HEK293 (cell line): ENCODE measurements around the gene TMEFF1.

Experiments used
- CTCF ChIA-PET: fragments of 350-600 bp; formaldehyde crosslinking; extraction: SDS; loops from one replicate; lab custom pipeline; 2021; ENCODE audit warnings: antibody characterized with exemption; lab: Yijun Ruan, JAX
- POLR2A ChIA-PET: fragments of 300-600 bp; formaldehyde crosslinking; extraction: SDS; loops from one replicate; lab custom pipeline; 2020; ENCODE audit warnings: antibody characterized with exemption, inconsistent platforms; lab: Yijun Ruan, JAX
- H3K27ac ChIP-seq: fragments of 200-500 bp; sonication (Bioruptor generic); 2 replicates; pipeline ENCODE4 v1.5.1; 2014; ENCODE audit warnings: low read depth, low read length, control low read depth, inconsistent platforms; ENCODE audit errors: extremely low read depth
- H3K36me3 ChIP-seq, 2 experiments: fragments of 200-500 bp in 1 of 2; sonication (Bioruptor generic) in 1 of 2; 1 replicate in 1 of 2; 2 replicates in 1 of 2; pipeline ENCODE4 v1.5.1; 2014 to 2017; ENCODE audit warnings: inconsistent platforms in 2 of 2, low read length in 2 of 2; ENCODE audit not compliant: control insufficient read depth in 2 of 2, insufficient read depth in 1 of 2
- H3K4me1 ChIP-seq: fragments of 200-500 bp; sonication (Bioruptor generic); 2 replicates; pipeline ENCODE4 v1.5.1; 2014; ENCODE audit warnings: mild to moderate bottlenecking, low read length, inconsistent platforms; ENCODE audit not compliant: control insufficient read depth, insufficient read depth
- H3K4me3 ChIP-seq: 2 replicates; pipeline ENCODE4 v1.5.1; 2011; ENCODE audit warnings: low read depth, mild to moderate bottlenecking, control low read depth, low read length, moderate library complexity
- H3K9me3 ChIP-seq: fragments of 200-500 bp; sonication (Bioruptor generic); 2 replicates; pipeline ENCODE4 v1.5.1; 2014; ENCODE audit warnings: low read depth, low read length, inconsistent platforms; ENCODE audit not compliant: control insufficient read depth, insufficient read depth
- SCRT2 ChIP-seq: fragments of 450-650 bp; formaldehyde crosslinking; IDR thresholded peaks from 2 replicates; pipeline ENCODE4 v1.5.1; 2016; ENCODE audit warnings: missing biosample characterization, missing genetic modification characterization
- WT1 ChIP-seq: fragments of 450-650 bp; formaldehyde crosslinking; IDR thresholded peaks from 2 replicates; pipeline ENCODE4 v1.5.1; 2016; ENCODE audit warnings: missing biosample characterization, missing genetic modification characterization
- ZIC2 ChIP-seq: fragments of 450-650 bp; formaldehyde crosslinking; IDR thresholded peaks from 2 replicates; pipeline ENCODE4 v1.5.1; 2016; ENCODE audit warnings: missing biosample characterization, missing genetic modification characterization
- ZNF112 ChIP-seq: fragments of 450-650 bp; formaldehyde crosslinking; IDR thresholded peaks from 2 replicates; pipeline ENCODE4 v1.5.0; 2017; ENCODE audit warnings: missing biosample characterization, missing genetic modification characterization
- ZNF114 ChIP-seq: fragments of 450-650 bp; formaldehyde crosslinking; IDR thresholded peaks from 2 replicates; pipeline ENCODE4 v1.5.0; 2017; ENCODE audit warnings: missing biosample characterization, missing genetic modification characterization
- ZNF133 ChIP-seq: fragments of 450-650 bp; formaldehyde crosslinking; IDR thresholded peaks from 2 replicates; pipeline ENCODE4 v1.5.1; 2016; ENCODE audit warnings: missing biosample characterization, missing genetic modification characterization
- ZNF155 ChIP-seq: fragments of 450-650 bp; formaldehyde crosslinking; IDR thresholded peaks from 2 replicates; pipeline ENCODE4 v1.5.1; 2016; ENCODE audit warnings: missing biosample characterization, missing genetic modification characterization
- ZNF2 ChIP-seq: fragments of 450-650 bp; formaldehyde crosslinking; IDR thresholded peaks from 2 replicates; pipeline ENCODE4 v1.5.1; 2016; ENCODE audit warnings: missing biosample characterization, missing genetic modification characterization
- ZNF214 ChIP-seq: fragments of 450-650 bp; formaldehyde crosslinking; IDR thresholded peaks from 2 replicates; pipeline ENCODE4 v1.5.1; 2017; ENCODE audit warnings: missing biosample characterization, mild to moderate bottlenecking, missing genetic modification characterization, borderline replicate concordance
- ZNF221 ChIP-seq: fragments of 450-650 bp; formaldehyde crosslinking; IDR thresholded peaks from 2 replicates; pipeline ENCODE4 v1.5.1; 2017; ENCODE audit warnings: missing biosample characterization, missing genetic modification characterization, borderline replicate concordance
- ZNF23 ChIP-seq: fragments of 450-650 bp; formaldehyde crosslinking; IDR thresholded peaks from 2 replicates; pipeline ENCODE4 v1.5.1; 2016; ENCODE audit warnings: missing biosample characterization, missing genetic modification characterization, borderline replicate concordance
- ZNF394 ChIP-seq: fragments of 450-650 bp; formaldehyde crosslinking; IDR thresholded peaks from 2 replicates; pipeline ENCODE4 v1.5.1; 2016; ENCODE audit warnings: missing biosample characterization, missing genetic modification characterization, mild to moderate bottlenecking, moderate library complexity, borderline replicate concordance
- ZNF416 ChIP-seq: fragments of 450-650 bp; formaldehyde crosslinking; IDR thresholded peaks from 2 replicates; pipeline ENCODE4 v1.5.1; 2016; ENCODE audit warnings: missing biosample characterization, missing genetic modification characterization
- ZNF501 ChIP-seq: fragments of 450-650 bp; formaldehyde crosslinking; IDR thresholded peaks from 2 replicates; pipeline ENCODE4 v1.5.1; 2016; ENCODE audit warnings: missing biosample characterization, missing genetic modification characterization
- ZNF549 ChIP-seq: fragments of 450-650 bp; IDR thresholded peaks from 2 replicates; pipeline ENCODE4 v1.5.1; 2018; ENCODE audit warnings: missing biosample characterization, missing genetic modification characterization, mild to moderate bottlenecking, inconsistent platforms, moderate library complexity
- ZNF623 ChIP-seq: fragments of 450-650 bp; formaldehyde crosslinking; IDR thresholded peaks from 2 replicates; pipeline ENCODE4 v1.5.1; 2016; ENCODE audit warnings: missing biosample characterization, missing genetic modification characterization
- ZNF664 ChIP-seq: fragments of 450-650 bp; formaldehyde crosslinking; IDR thresholded peaks from 2 replicates; pipeline ENCODE4 v1.5.1; 2016; ENCODE audit warnings: missing biosample characterization, missing genetic modification characterization
- ZNF843 ChIP-seq: fragments of 450-650 bp; formaldehyde crosslinking; IDR thresholded peaks from 2 replicates; pipeline ENCODE4 v1.5.1; 2016; ENCODE audit warnings: missing biosample characterization, missing genetic modification characterization
- TF ChIP-seq, protein P1 (sequence below): fragments of 450-650 bp; formaldehyde crosslinking; IDR thresholded peaks from 2 replicates; pipeline ENCODE4 v1.5.1; 2017; ENCODE audit warnings: missing biosample characterization, mild to moderate bottlenecking, missing genetic modification characterization, moderate library complexity
- TF ChIP-seq, protein P2 (sequence below): fragments of 450-650 bp; formaldehyde crosslinking; IDR thresholded peaks from 2 replicates; pipeline ENCODE4 v1.5.1; 2016; ENCODE audit warnings: missing biosample characterization, missing genetic modification characterization
- TF ChIP-seq, protein P3 (sequence below): fragments of 450-650 bp; formaldehyde crosslinking; IDR thresholded peaks from 2 replicates; pipeline ENCODE4 v1.5.1; 2016; ENCODE audit warnings: missing biosample characterization, missing genetic modification characterization
- TF ChIP-seq, protein P4 (sequence below): fragments of 450-650 bp; formaldehyde crosslinking; IDR thresholded peaks from 2 replicates; pipeline ENCODE4 v1.5.1; 2016; ENCODE audit warnings: missing biosample characterization, missing genetic modification characterization

The TMEFF1 gene

DNA sequence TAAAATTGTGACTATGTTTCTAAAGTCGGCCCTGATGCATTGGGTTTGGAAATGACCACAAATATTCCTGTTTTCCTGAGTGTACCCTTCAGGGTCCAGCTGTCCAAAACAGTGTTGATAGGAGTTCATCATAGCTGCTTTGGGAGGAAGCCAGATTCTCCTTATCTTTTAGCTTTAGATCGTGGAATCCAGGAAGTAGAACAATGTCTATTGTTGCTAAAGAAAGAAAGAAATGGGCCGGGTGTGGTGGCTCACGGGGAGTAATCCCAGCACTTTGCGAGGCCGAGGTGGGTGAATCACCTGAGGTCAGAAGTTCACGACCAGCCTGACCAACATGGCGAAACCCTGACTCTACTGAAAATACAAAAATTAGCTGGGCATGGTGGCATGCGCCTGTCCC, 114.4 kb downstream of the TMEFF1 start:
- TF ChIP-seq ZNF623 (tag by site-specific recombination): no peak
- TF ChIP-seq ZNF214: no peak
- no peak for TF ChIP-seq ZNF2 (tag by site-specific recombination)
- TF ChIP-seq ZNF133 (tag by site-specific recombination): no peak
- TF ChIP-seq ZNF221 (tag by site-specific recombination): no peak
- TF ChIP-seq ZNF664 (tag by site-specific recombination): no peak
- TF ChIP-seq ZNF114 (tag by site-specific recombination): no peak
- TF ChIP-seq ZIC2 (tag by site-specific recombination): no peak
- TF ChIP-seq ZNF155: no peak
- TF ChIP-seq ZNF843 (tag by site-specific recombination): no peak
- TF ChIP-seq, protein P1, sequence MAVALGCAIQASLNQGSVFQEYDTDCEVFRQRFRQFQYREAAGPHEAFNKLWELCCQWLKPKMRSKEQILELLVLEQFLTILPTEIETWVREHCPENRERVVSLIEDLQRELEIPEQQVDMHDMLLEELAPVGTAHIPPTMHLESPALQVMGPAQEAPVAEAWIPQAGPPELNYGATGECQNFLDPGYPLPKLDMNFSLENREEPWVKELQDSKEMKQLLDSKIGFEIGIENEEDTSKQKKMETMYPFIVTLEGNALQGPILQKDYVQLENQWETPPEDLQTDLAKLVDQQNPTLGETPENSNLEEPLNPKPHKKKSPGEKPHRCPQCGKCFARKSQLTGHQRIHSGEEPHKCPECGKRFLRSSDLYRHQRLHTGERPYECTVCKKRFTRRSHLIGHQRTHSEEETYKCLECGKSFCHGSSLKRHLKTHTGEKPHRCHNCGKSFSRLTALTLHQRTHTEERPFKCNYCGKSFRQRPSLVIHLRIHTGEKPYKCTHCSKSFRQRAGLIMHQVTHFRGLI (tag by site-specific recombination): no peak
- TF ChIP-seq ZNF112 (tag by site-specific recombination): no peak
- TF ChIP-seq, protein P2, sequence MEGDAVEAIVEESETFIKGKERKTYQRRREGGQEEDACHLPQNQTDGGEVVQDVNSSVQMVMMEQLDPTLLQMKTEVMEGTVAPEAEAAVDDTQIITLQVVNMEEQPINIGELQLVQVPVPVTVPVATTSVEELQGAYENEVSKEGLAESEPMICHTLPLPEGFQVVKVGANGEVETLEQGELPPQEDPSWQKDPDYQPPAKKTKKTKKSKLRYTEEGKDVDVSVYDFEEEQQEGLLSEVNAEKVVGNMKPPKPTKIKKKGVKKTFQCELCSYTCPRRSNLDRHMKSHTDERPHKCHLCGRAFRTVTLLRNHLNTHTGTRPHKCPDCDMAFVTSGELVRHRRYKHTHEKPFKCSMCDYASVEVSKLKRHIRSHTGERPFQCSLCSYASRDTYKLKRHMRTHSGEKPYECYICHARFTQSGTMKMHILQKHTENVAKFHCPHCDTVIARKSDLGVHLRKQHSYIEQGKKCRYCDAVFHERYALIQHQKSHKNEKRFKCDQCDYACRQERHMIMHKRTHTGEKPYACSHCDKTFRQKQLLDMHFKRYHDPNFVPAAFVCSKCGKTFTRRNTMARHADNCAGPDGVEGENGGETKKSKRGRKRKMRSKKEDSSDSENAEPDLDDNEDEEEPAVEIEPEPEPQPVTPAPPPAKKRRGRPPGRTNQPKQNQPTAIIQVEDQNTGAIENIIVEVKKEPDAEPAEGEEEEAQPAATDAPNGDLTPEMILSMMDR (tag by site-specific recombination): no peak
- no peak for TF ChIP-seq ZNF501
- TF ChIP-seq, protein P3, sequence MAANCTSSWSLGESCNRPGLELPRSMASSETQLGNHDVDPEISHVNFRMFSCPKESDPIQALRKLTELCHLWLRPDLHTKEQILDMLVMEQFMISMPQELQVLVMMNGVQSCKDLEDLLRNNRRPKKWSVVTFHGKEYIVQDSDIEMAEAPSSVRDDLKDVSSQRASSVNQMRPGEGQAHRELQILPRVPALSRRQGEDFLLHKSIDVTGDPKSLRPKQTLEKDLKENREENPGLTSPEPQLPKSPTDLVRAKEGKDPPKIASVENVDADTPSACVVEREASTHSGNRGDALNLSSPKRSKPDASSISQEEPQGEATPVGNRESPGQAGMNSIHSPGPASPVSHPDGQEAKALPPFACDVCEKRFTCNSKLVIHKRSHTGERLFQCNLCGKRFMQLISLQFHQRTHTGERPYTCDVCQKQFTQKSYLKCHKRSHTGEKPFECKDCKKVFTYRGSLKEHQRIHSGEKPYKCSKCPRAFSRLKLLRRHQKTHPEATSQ: no peak
- no peak for TF ChIP-seq ZNF394
- no peak for TF ChIP-seq ZNF416 (tag by site-specific recombination)
- no peak for TF ChIP-seq WT1 (tag by site-specific recombination)
- no peak for TF ChIP-seq ZNF23
- ChIA-PET CTCF (interaction anchor here (1.2 kb wide), 1 partner anchor 262 kb away, joined by 3 read pairs; no protein-coding TSS in a partner anchor), POLR2A (interaction anchor here (0.6 to 0.7 kb wide), 2 partner anchors 160 to 182 kb away, joined by 3 read pairs; no protein-coding TSS in a partner anchor)
- Histone ChIP-seq H3K4me3 (no peak overlapping the region), H3K36me3 (peaks cover 0 to 18% of the 10 kb centered on the region in 2 experiments; a peak in 1 of 3 replicates), H3K4me1 (no peaks in the 10 kb centered on the region), H3K9me3 (no peaks in the 10 kb centered on the region), H3K27ac (no peak overlapping the region)

DNA sequence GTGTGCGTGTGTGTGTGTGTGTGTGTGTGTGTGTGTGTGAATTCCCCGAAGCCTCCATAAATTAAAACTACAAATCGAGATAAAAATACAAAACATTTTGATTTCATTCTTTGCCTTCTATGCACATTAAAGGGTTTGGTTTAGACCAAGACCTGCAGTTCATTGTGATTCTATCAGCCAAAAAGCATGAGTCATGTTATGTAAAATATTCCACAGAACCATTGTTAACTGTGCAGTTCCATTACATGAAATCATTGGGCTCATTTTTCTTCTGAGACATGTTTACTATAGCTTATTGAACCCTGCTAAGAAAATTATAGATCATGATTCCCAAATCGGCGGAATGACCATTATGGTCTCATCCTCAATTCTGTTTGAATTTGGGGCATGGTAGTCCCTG, 116.6 kb downstream of the TMEFF1 start:
- POLR2A ChIA-PET: no interaction called here
- no peaks in the 10 kb centered on the region for H3K9me3 ChIP-seq
- H3K4me1 ChIP-seq: no peaks in the 10 kb centered on the region
- H3K36me3 ChIP-seq: peaks cover 0 to 18% of the 10 kb centered on the region in 2 experiments; a peak in 1 of 3 replicates
- CTCF ChIA-PET: interaction anchor here (1.1 to 3.0 kb wide), 3 partner anchors 12 to 372 kb away, joined by 3 to 12 read pairs (median 6); no protein-coding TSS in a partner anchor
- no peak overlapping the region for H3K4me3 ChIP-seq
- TF ChIP-seq ZNF843 (tag by site-specific recombination) (no peak), SCRT2 (tag by site-specific recombination) (no peak), ZNF549 (tag by site-specific recombination) (no peak)
- TF ChIP-seq, protein P4, sequence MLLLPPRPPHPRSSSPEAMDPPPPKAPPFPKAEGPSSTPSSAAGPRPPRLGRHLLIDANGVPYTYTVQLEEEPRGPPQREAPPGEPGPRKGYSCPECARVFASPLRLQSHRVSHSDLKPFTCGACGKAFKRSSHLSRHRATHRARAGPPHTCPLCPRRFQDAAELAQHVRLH (tag by site-specific recombination): no peak
- H3K27ac ChIP-seq: no peak overlapping the region
